Measurements from ENCODE around the gene KLK15.
"Not testable (repeated sequence)": the region's sequence is repeated elsewhere in the genome, so short reads cannot be mapped to it uniquely, and the experiment has no call there.

The KLK15 gene

DNA sequence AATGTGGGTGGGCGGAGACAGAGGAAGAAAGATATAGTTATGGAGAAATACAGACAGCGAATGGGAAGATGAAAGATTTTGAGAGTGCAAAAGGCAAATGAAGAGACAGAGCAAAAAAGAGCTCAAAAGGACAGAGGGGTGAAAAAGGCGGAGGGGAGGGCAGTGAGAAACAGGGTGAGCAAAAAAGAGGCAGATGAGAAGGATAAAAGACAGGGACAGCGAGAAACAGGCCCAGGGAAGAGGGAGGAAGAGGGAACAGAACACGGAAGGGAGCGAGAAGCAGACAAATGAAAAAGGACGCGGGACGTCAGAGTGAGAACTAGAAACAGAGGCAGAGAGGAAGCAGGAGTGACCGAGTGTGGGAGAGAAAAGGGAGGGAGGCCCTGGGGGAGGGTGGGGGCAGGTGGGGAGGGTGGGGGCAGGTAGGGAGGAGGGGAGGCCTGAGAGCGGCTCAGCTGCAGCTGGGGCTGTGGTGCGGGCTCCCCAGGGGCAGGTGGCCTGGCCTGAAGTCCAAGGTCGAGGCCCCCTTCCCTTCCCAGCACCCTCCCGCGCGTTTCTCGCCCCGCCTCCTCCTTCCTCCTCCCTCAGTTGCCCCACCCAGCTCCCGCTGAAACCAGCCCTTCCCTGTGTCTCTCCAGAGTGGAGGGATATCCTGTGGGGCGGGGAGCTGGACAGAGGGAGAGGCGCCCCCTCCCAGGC lies 12.7 kb downstream of the KLK15 start:
- no peak for DNase-seq (ENCODE audit: low read depth)

- no peak for DNase-seq (ENCODE audit: low read depth)
Measured at GRCh38 chr19:50820086-50820485, 13.3 kb downstream of the KLK15 start.

GRCh38 chr19:50819636-50820035 lies 13.7 kb downstream of the KLK15 start:
- DNase-seq (ENCODE audit: low read depth), result no peak

DNA sequence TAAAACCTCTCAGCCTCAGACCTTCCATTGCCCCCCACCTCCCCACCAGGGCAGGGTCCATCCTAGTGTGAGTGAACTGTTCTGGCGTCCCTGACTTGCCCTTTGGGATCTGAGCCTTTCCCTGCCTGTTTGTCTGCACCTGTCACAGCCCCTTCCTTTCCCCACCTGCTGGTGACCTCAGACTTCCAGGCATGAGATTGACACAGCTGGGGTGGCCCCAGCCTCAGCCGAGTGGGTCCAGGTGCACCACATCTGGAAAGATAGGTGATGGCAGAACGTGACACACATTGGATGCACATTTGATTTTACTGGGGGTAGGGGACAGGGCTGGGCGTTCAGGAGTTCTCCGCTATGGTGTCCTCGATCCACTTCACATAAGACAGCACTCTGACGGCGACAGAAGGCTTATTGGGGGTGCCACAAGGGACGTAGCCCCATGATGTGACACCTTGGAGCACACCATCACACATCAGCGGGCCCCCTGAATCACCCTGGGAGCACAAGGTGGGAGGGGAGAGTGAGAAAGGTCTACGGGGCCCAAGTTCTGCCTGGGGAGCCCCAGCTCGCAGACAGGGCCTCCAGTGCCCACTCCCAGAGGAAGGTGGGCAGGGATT lies 14.4 kb downstream of the KLK15 start:
- no peak for DNase-seq (ENCODE audit: low read depth)

DNA sequence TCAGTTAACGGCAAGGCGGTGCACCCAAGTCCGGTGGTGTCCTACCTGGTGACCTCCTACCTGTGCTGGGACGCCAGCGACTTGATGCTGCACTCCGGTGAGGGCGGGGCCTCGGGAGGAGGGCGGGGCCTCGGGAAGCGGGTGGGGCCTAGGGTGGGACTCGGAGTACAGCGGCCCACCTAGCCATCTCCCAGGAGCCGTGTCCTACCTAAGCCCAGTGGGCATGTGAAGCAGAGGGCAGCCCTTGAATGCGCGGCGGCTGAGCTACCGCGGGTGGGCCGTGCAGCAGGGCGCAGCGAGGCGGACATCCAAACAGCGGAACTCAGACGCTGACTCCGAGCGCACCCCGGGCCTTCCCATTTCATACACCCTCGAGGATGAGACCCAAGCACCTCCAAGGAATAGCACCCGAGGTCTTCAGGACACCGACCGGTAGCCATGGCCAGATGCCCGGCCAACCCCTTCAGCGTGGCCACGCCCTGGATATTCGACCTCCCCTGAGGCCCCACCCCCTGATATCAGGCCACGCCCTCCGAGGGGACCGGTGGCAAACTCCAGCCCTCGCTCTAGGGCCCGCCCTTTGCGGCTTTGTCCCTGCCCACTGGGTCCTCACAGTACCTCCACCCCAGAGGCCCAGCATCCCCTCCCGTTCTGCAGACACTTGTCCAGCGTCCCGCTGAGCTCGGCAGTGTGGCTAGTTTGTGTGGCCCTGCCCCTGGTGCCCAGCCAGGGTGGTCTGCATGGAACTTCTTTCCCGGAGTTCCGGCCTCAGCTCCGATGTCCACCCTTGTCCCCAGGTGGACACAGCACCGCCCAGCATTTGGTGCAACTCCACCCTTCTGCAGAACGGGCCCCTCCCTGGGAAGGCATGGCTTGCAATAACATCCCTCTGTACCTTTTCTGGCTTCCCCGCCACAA lies 15.2 kb downstream of the KLK15 start:
- DNase-seq (ENCODE audit: low read depth), result no peak

DNA sequence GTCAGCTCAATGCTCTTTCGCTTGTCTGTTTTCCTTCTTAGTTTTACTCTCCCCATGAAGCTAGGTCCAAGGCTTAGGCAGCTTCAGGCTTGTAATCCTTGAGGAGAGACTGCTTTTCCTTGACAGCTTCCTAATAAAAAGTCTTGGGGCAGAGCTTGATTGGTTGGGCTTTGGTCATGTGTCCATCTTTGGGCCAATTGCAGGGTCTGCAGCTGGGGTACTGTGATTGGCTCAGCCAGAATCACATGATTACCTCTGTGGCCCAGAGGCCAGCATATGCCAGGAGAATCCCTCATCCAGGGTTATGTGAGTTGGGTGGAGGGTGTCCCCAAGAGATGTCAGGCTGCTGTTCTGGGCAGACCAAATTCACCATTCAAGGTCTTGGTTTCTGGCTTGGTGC lies 17.9 kb downstream of the KLK15 start:
- no peak for DNase-seq (ENCODE audit: low read depth)

DNA sequence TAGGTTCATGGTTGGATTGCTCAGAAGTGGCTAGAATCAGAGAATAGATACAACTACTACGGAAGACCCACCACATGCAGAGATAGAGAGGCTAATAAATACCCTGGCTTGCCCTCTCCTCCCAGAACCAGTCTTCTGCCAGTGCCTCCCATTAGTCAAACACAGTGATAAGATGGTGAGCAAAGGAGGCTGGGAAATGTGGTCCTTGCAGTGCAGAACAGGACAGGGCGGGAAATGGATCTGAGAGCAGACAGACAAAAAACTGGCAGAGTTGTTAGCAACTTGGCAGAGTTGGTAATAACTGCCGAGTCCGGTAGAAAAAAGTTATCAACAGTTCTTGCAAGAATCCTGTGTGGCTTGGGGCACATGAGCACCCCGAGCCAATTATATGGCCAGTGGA lies 18.5 kb downstream of the KLK15 start:
- no peak for DNase-seq (ENCODE audit: low read depth)

DNA sequence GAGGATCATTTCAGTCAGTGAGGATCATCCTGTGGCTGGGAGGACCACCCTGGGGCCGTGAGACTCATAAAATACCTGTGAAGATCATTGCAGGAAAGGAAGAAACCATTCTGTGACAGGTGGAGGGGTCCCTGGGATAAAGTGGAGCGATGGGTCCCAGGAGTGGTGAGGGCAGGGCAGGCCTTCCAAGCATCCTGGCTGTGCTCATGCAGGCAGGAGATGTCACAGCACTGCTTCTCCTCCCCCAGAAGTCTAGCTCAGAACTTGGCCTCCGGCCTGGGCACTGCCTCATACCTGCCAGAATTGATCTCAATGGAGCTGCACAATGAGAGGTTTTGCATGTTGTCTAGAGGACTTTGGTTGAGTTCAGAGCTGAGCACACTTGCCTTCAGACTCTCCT lies 20.9 kb downstream of the KLK15 start:
- DNase-seq (ENCODE audit: low read depth), result no peak

DNA sequence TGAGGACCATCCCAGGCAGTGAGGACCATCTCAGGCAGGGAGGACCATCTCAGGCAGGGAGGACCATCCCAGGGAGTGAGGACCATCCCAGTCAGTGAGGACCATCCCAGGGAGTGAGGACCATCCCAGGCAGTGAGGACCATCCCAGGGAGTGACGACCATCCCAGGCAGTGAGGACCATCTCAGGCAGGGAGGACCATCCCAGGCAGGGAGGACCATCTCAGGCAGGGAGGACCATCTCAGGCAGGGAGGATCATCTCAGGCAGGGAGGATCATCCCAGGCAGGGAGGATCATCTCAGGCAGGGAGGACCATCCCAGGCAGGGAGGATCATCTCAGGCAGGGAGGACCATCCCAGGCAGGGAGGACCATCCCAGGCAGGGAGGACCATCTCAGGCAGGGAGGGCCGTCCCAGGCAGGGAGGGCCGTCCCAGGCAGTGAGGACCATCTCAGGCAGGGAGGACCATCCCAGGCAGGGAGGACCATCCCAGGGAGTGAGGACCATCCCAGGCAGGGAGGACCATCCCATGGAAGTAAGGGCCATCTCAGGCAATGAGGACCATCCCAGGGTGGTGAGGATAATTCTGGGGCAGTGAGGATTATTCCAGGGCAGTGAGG lies 21.6 kb downstream of the KLK15 start:
- DNase-seq (ENCODE audit: low read depth), result not testable (repeated sequence)

DNA sequence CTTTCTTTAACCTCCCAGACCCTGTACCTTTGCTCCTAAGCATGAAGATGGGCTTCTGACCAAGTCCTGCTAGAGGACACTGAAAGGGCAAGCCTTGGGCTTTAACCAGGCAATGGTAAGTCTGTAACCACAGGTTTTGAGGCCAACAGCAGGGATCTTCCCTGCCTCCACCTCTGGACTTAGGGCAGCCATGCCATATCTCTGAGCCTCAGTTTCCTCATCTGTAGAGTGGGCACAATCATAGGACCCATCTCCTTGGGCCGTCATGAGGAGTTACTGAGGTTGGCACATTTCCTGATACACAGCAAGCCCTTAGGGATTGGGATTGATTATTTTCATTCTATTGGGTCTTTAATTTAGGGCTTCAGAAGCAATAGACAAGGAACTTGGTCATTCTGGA lies 24.5 kb downstream of the KLK15 start:
- no peak for DNase-seq (ENCODE audit: low read depth)

DNA sequence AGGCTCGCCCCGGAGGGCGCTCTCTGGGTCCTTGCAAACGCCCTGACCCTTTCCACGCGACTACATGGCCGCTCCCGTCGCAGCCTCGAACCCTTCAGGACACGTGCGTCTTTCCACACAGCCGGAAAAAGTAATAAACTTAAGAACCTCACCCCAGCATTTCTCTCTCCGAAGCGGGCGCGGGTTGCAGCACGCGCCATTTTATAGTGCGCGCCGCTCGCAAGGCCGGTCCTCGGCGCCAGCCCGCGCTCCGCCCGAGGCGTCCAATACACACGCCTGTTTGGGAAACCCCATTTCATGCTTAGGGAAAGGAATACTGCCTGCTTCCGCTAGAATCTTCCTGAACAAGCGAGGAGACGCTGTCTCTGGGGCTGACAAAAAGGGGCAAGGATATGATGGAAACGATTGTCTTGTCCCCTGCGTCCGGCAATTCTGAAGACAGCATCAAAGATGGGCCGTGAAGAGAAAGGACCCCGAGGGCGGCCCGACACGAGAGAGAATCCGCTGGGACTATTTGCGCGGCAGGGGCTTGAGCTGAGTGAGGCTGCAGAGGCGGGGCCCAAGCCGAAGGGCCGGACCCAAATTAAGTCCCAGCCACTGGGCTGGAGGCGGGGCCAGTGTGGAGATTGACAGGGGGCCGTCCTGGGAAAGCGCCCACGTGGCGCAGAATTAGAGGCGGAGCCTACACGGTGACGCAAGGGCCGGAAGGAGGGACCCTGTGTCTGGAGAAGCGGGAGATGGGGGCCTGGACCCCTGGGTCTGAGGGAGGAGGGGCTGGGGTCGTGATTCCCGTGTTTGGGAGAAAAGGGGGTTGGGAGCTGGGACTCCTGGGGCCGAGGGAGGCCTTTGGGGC lies 28.7 kb downstream of the KLK15 start:
- peak; percentile 92 for DNase-seq (ENCODE audit: low read depth)

GRCh38 chr19:50803633-50804419 lies 29.5 kb downstream of the KLK15 start:
- DNase-seq (ENCODE audit: low read depth), result no peak

DNA sequence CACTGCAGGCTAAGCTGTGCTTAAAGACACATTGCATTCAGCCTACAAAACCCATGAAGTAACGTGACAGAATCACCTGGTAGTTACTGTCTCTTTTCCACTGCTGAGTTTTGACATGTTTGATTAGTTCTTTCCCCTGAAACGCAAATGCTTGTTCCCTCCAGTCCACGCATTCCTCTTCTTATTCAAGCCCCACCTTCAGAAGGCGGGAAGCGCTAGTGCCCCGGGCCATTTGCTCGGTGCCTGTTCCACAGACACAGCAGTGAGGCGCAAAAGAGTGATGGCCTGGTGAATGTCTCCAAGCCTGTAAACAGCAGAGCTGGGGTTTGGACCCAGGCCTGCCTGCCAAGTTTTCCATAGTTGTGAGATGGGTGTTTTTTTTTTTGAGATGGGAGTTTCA lies 32.3 kb downstream of the KLK15 start:
- DNase-seq (ENCODE audit: low read depth), result no peak

- no peak for DNase-seq (ENCODE audit: low read depth)
Measured at GRCh38 chr19:50799547-50799851, 33.9 kb downstream of the KLK15 start.

- no peak for DNase-seq (ENCODE audit: low read depth)
Measured at GRCh38 chr19:50798659-50799546, 34.5 kb downstream of the KLK15 start.

GRCh38 chr19:50797781-50798658 lies 35.4 kb downstream of the KLK15 start:
- no peak for DNase-seq (ENCODE audit: low read depth)

DNA sequence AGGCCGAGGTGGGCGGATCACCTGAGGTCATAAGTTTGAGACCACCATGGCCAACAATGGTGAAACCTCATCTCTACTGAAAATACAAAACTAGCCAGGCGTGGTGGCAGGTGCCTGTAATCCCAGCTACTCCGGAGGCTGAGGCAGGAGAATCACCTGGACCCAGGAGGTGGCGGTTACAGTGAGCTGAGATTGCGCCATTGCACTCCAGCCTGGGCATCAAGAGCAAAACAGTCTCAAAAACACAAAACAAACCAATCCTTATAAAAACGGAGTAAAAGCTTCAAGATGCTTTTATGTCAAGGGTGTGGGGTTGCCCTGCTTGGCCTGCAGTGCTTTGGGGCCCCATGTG lies 36.0 kb downstream of the KLK15 start:
- no peak for DNase-seq (ENCODE audit: low read depth)

DNA sequence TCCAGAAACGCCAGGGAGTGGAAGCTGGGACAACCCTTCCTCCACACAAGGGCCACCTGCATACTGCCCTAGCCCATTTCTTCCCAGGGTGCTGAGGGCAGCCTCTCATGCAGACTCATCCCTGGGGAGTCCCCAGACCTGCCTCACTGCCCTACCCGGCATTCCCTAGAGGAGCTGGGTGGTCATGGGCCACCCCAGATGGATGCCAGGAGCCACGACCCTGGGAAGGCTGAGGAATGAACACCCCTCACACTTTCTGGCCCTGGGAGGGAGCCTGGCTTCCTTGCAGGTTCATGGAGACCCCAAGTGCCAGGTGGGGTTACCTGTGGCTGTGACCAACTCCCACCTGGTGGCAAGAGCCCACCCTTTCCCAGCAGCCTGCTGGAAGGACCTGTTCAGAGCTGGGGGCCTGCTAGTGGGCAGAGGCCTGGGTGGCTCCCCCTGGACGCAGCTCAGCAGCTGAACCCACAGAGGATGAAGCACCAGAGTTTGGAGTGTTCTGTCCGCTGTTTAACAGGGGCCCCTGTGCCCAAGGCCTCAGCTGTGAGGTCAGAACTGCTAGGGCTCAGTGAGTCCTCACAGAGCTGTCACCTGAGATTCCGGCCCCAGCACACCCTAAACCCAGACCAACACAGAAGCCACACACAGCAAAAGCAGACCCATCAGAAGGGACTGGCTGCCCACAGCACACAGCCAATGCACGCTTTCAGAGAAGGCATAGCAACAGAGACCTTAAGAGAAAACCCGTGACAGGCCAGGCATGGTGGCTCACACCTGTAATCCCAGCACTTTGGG lies 36.5 kb downstream of the KLK15 start:
- no peak for DNase-seq (ENCODE audit: low read depth)

Data from activated T-helper 1 cell treated with Interleukin-2 at 50 U/mL for 16 hours (primary cell).